HEK293 (cell line): ENCODE measurements around the gene FAM133A.

ENCODE experiments used
- CTCF ChIA-PET: fragments of 350-600 bp; formaldehyde crosslinking; extraction: SDS; loops from one replicate; lab custom pipeline; 2021; ENCODE audit warnings: antibody characterized with exemption; lab: Yijun Ruan, JAX
- POLR2A ChIA-PET: fragments of 300-600 bp; formaldehyde crosslinking; extraction: SDS; loops from one replicate; lab custom pipeline; 2020; ENCODE audit warnings: antibody characterized with exemption, inconsistent platforms; lab: Yijun Ruan, JAX
- H3K27ac ChIP-seq: fragments of 200-500 bp; sonication (Bioruptor generic); 2 replicates; pipeline ENCODE4 v1.5.1; 2014; ENCODE audit warnings: low read depth, low read length, control low read depth, inconsistent platforms; ENCODE audit errors: extremely low read depth
- H3K36me3 ChIP-seq, 2 experiments: fragments of 200-500 bp in 1 of 2; sonication (Bioruptor generic) in 1 of 2; 1 replicate in 1 of 2; 2 replicates in 1 of 2; pipeline ENCODE4 v1.5.1; 2014 to 2017; ENCODE audit warnings: inconsistent platforms in 2 of 2, low read length in 2 of 2; ENCODE audit not compliant: control insufficient read depth in 2 of 2, insufficient read depth in 1 of 2
- H3K4me1 ChIP-seq: fragments of 200-500 bp; sonication (Bioruptor generic); 2 replicates; pipeline ENCODE4 v1.5.1; 2014; ENCODE audit warnings: mild to moderate bottlenecking, low read length, inconsistent platforms; ENCODE audit not compliant: control insufficient read depth, insufficient read depth
- H3K4me3 ChIP-seq: 2 replicates; pipeline ENCODE4 v1.5.1; 2011; ENCODE audit warnings: low read depth, mild to moderate bottlenecking, control low read depth, low read length, moderate library complexity
- H3K9me3 ChIP-seq: fragments of 200-500 bp; sonication (Bioruptor generic); 2 replicates; pipeline ENCODE4 v1.5.1; 2014; ENCODE audit warnings: low read depth, low read length, inconsistent platforms; ENCODE audit not compliant: control insufficient read depth, insufficient read depth
- ATF2 ChIP-seq: fragments of 450-650 bp; formaldehyde crosslinking; IDR thresholded peaks from 2 replicates; pipeline ENCODE4 v1.5.1; 2016; ENCODE audit warnings: missing biosample characterization, missing genetic modification characterization, low read depth
- ELK4 ChIP-seq: IDR thresholded peaks from 2 replicates; pipeline ENCODE4 v1.6.1; 2011; ENCODE audit warnings: mild to moderate bottlenecking, low read depth, low read length, borderline replicate concordance
- GLIS2 ChIP-seq: fragments of 450-650 bp; formaldehyde crosslinking; IDR thresholded peaks from 2 replicates; pipeline ENCODE4 v1.5.1; 2016; ENCODE audit warnings: missing biosample characterization, missing genetic modification characterization
- OVOL3 ChIP-seq: fragments of 450-650 bp; formaldehyde crosslinking; IDR thresholded peaks from 2 replicates; pipeline ENCODE4 v1.5.1; 2016; ENCODE audit warnings: missing biosample characterization, missing genetic modification characterization
- PATZ1 ChIP-seq: fragments of 450-650 bp; formaldehyde crosslinking; IDR thresholded peaks from 2 replicates; pipeline ENCODE4 v1.5.1; 2016; ENCODE audit warnings: missing biosample characterization, missing genetic modification characterization
- RBAK ChIP-seq: fragments of 450-650 bp; formaldehyde crosslinking; IDR thresholded peaks from 2 replicates; pipeline ENCODE4 v1.5.1; 2016; ENCODE audit warnings: missing biosample characterization, missing genetic modification characterization
- SALL2 ChIP-seq: fragments of 450-650 bp; formaldehyde crosslinking; IDR thresholded peaks from 2 replicates; pipeline ENCODE4 v1.5.0; 2017; ENCODE audit warnings: missing biosample characterization, mild to moderate bottlenecking, missing genetic modification characterization, borderline replicate concordance
- SP2 ChIP-seq: fragments of 450-650 bp; formaldehyde crosslinking; IDR thresholded peaks from 2 replicates; pipeline ENCODE4 v1.5.1; 2016; ENCODE audit warnings: missing biosample characterization, missing genetic modification characterization
- SP3 ChIP-seq: fragments of 450-650 bp; formaldehyde crosslinking; IDR thresholded peaks from 2 replicates; pipeline ENCODE4 v1.5.1; 2016; ENCODE audit warnings: missing biosample characterization, missing genetic modification characterization
- TSHZ1 ChIP-seq: fragments of 450-650 bp; formaldehyde crosslinking; IDR thresholded peaks from 2 replicates; pipeline ENCODE4 v1.5.1; 2016; ENCODE audit warnings: missing biosample characterization, missing genetic modification characterization, borderline replicate concordance
- WT1 ChIP-seq: fragments of 450-650 bp; formaldehyde crosslinking; IDR thresholded peaks from 2 replicates; pipeline ENCODE4 v1.5.1; 2016; ENCODE audit warnings: missing biosample characterization, missing genetic modification characterization
- YY1 ChIP-seq: fragments of 450-650 bp; formaldehyde crosslinking; IDR thresholded peaks from 2 replicates; pipeline ENCODE4 v1.5.1; 2018; ENCODE audit warnings: missing biosample characterization, missing genetic modification characterization
- ZBTB20 ChIP-seq: fragments of 450-650 bp; formaldehyde crosslinking; IDR thresholded peaks from 2 replicates; pipeline ENCODE4 v1.5.1; 2016; ENCODE audit warnings: missing biosample characterization, missing genetic modification characterization
- ZFP3 ChIP-seq: fragments of 450-650 bp; formaldehyde crosslinking; IDR thresholded peaks from 2 replicates; pipeline ENCODE4 v1.5.1; 2016; ENCODE audit warnings: low read depth, missing biosample characterization, missing genetic modification characterization
- ZNF10 ChIP-seq: fragments of 450-650 bp; formaldehyde crosslinking; IDR thresholded peaks from 2 replicates; pipeline ENCODE4 v1.5.1; 2017; ENCODE audit warnings: missing biosample characterization, missing genetic modification characterization
- ZNF146 ChIP-seq: fragments of 450-650 bp; formaldehyde crosslinking; IDR thresholded peaks from 2 replicates; pipeline ENCODE4 v1.5.1; 2016; ENCODE audit warnings: missing biosample characterization, missing genetic modification characterization
- ZNF211 ChIP-seq: fragments of 450-650 bp; formaldehyde crosslinking; IDR thresholded peaks from 2 replicates; pipeline ENCODE4 v1.5.1; 2016; ENCODE audit warnings: low read depth, missing biosample characterization, missing genetic modification characterization
- ZNF214 ChIP-seq: fragments of 450-650 bp; formaldehyde crosslinking; IDR thresholded peaks from 2 replicates; pipeline ENCODE4 v1.5.1; 2017; ENCODE audit warnings: missing biosample characterization, mild to moderate bottlenecking, missing genetic modification characterization, borderline replicate concordance
- ZNF239 ChIP-seq: fragments of 450-650 bp; formaldehyde crosslinking; IDR thresholded peaks from 2 replicates; pipeline ENCODE4 v1.5.1; 2016; ENCODE audit warnings: missing biosample characterization, missing genetic modification characterization
- ZNF280C ChIP-seq: fragments of 450-650 bp; formaldehyde crosslinking; IDR thresholded peaks from 2 replicates; pipeline ENCODE4 v1.5.1; 2016; ENCODE audit warnings: missing biosample characterization, missing genetic modification characterization
- ZNF473 ChIP-seq: fragments of 450-650 bp; formaldehyde crosslinking; IDR thresholded peaks from 2 replicates; pipeline ENCODE4 v1.5.1; 2017; ENCODE audit warnings: missing biosample characterization, missing genetic modification characterization
- ZNF555 ChIP-seq: fragments of 450-650 bp; formaldehyde crosslinking; conservative IDR thresholded peaks from 2 replicates; pipeline ENCODE4 v1.5.1; 2017; ENCODE audit warnings: missing biosample characterization, mild to moderate bottlenecking, missing genetic modification characterization, inconsistent platforms
- ZNF600 ChIP-seq: fragments of 450-650 bp; formaldehyde crosslinking; IDR thresholded peaks from 2 replicates; pipeline ENCODE4 v1.5.1; 2016; ENCODE audit warnings: missing biosample characterization, missing genetic modification characterization
- ZNF76 ChIP-seq: fragments of 450-650 bp; formaldehyde crosslinking; IDR thresholded peaks from 2 replicates; pipeline ENCODE4; 2016; ENCODE audit warnings: low read depth, missing biosample characterization, missing genetic modification characterization, borderline replicate concordance
- ZNF777 ChIP-seq: fragments of 450-650 bp; formaldehyde crosslinking; IDR thresholded peaks from 2 replicates; pipeline ENCODE4 v1.5.1; 2017; ENCODE audit warnings: missing biosample characterization, missing genetic modification characterization, borderline replicate concordance
- ZNF830 ChIP-seq: fragments of 450-650 bp; IDR thresholded peaks from 2 replicates; pipeline ENCODE4 v1.5.0; 2018; ENCODE audit warnings: missing biosample characterization, missing genetic modification characterization, low read depth, mild to moderate bottlenecking, moderate library complexity
- ZSCAN16 ChIP-seq: fragments of 450-650 bp; formaldehyde crosslinking; IDR thresholded peaks from 2 replicates; pipeline ENCODE4 v1.5.1; 2016; ENCODE audit warnings: missing biosample characterization, missing genetic modification characterization
- ZXDB ChIP-seq: fragments of 450-650 bp; formaldehyde crosslinking; IDR thresholded peaks from 2 replicates; pipeline ENCODE4 v1.5.1; 2016; ENCODE audit warnings: missing biosample characterization, missing genetic modification characterization

Gene FAM133A

GRCh38 chrX:93673056-93673868 is 744 bp upstream of the FAM133A start, which contains the start of gene NAP1L3:
Gene NAP1L3, minus strand, starts transcription at chrX:93673578. Its CDS starts 274 bp downstream, at chrX:93673304.
- Histone ChIP-seq H3K4me1 (no peaks in the 10 kb centered on the region), H3K4me3 (peak within 1 kb of the TSS; percentile 57), H3K9me3 (no peaks in the 10 kb centered on the region), H3K27ac (no peak within 1 kb of the TSS), H3K36me3 (no peaks in the 10 kb centered on the region)
- ChIA-PET CTCF (no interaction called here), POLR2A (no interaction called here)
- TF ChIP-seq RBAK (no peak), ATF2 (tag by site-specific recombination) (no peak), ZBTB20 (peak; percentile 34; the same call in 1 of the 2 replicates), YY1 (peak; percentile 53; the same call in 1 of the 2 replicates), ZNF214 (no peak), ZNF76 (tag by site-specific recombination) (peak; percentile 54; the same call in 1 of the 2 replicates), SALL2 (no peak), ZNF211 (tag by site-specific recombination) (no peak), ZNF473 (no peak), ZNF830 (tag by site-specific recombination) (no peak), ZFP3 (no peak), ZSCAN16 (no peak), WT1 (tag by site-specific recombination) (no peak), TSHZ1 (tag by site-specific recombination) (no peak), OVOL3 (tag by site-specific recombination) (no peak), ZNF600 (tag by site-specific recombination) (no peak), ZNF555 (tag by site-specific recombination) (no peak), PATZ1 (tag by site-specific recombination) (no peak), ZNF10 (tag by site-specific recombination) (no peak), GLIS2 (tag by site-specific recombination) (no peak), ZNF280C (tag by site-specific recombination) (no peak), SP2 (peak; percentile 49), ZNF777 (tag by site-specific recombination) (no peak), ZXDB (tag by site-specific recombination) (no peak), ELK4 (no peak), SP3 (tag by site-specific recombination) (peak; percentile 22; the same call in 1 of the 2 replicates), ZNF239 (tag by site-specific recombination) (no peak), ZNF146 (tag by site-specific recombination) (no peak)
